Ovary (tissue), 3 donors: ENCODE results near the gene DNLZ.

Experiments
- EP300 ChIP-seq: sonication (generic); formaldehyde crosslinking; IDR thresholded peaks from one replicate; pipeline ENCODE4 v1.6.1; 2017; ENCODE audit warnings: antibody characterized with exemption
- POLR2A ChIP-seq: fragments of 450-650 bp; IDR thresholded peaks from one replicate; pipeline ENCODE4 v1.6.1; 2017; ENCODE audit warnings: antibody characterized with exemption, mild to moderate bottlenecking, moderate library complexity
- TF ChIP-seq, protein P1 (sequence below), 3 donors: fragments of 450-650 bp in 2 of 3; fragments of 200-600 bp in 1 of 3; IDR thresholded peaks; one replicate each; pipeline versions ENCODE4 v1.5.1 to v1.8.0; 2016 to 2022; ENCODE audit warnings: antibody characterized with exemption in 3 of 3, mild to moderate bottlenecking in 1 of 3
- donor health status: DM: no; HTN: no; CAD: no.

DNA sequence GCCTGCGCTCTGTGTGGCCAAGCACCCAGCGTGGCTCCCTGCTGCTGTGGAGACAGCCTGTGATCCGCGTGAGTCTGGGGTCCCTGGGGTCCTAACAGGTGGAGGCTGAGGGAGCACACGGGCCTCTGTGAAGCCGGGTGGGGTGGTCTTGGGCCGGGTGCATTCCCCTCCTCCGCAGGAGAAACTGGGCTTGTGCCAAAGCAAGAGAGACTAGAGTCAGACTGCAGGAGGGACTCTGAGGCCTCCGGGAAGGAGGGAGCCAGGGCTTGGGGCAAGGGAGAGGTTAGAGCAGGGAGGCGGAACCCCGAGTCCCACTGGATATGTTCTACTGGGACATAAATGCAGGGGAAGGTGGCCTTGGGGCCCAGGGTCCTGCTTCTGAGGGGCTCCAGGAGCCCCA is 10.5 kb downstream of the DNLZ start:
- TF ChIP-seq, protein P1, sequence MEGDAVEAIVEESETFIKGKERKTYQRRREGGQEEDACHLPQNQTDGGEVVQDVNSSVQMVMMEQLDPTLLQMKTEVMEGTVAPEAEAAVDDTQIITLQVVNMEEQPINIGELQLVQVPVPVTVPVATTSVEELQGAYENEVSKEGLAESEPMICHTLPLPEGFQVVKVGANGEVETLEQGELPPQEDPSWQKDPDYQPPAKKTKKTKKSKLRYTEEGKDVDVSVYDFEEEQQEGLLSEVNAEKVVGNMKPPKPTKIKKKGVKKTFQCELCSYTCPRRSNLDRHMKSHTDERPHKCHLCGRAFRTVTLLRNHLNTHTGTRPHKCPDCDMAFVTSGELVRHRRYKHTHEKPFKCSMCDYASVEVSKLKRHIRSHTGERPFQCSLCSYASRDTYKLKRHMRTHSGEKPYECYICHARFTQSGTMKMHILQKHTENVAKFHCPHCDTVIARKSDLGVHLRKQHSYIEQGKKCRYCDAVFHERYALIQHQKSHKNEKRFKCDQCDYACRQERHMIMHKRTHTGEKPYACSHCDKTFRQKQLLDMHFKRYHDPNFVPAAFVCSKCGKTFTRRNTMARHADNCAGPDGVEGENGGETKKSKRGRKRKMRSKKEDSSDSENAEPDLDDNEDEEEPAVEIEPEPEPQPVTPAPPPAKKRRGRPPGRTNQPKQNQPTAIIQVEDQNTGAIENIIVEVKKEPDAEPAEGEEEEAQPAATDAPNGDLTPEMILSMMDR (IDR thresholded peaks at IDR 0.05) = no peak
- no peak for TF ChIP-seq POLR2A
- TF ChIP-seq EP300 = no peak
